Ramos (cell line): ENCODE measurements around the gene IGSF22.

Experiments used
- in situ Hi-C: fragments of 300-500 bp; cut with MboI; formaldehyde crosslinking; loops from one replicate; pipeline ENCODE4 v1.14.3; 2022; ENCODE audit warnings: low sequenced_read_pairs; ENCODE audit not compliant: unreplicated experiment

IGSF22 gene

GRCh38 chr11:18720808-18721560 lies 5.0 kb downstream of the IGSF22 start:
- in situ Hi-C loops, result no loop called here

GRCh38 chr11:18720091-18720807 lies 5.7 kb downstream of the IGSF22 start:
- in situ Hi-C loops, result no loop called here

- in situ Hi-C loops, result no loop called here
Measured at GRCh38 chr11:18715476-18715875, 10.5 kb downstream of the IGSF22 start.

GRCh38 chr11:18714443-18714780 lies 11.6 kb downstream of the IGSF22 start:
- in situ Hi-C loops, result no loop called here

- in situ Hi-C loops, result no loop called here
Measured at GRCh38 chr11:18713646-18714442, 12.1 kb downstream of the IGSF22 start.

- in situ Hi-C loops, result no loop called here
Measured at GRCh38 chr11:18710545-18710944, 15.4 kb downstream of the IGSF22 start.

- in situ Hi-C loops, result no loop called here
Measured at GRCh38 chr11:18709414-18709813, 16.6 kb downstream of the IGSF22 start.

GRCh38 chr11:18707811-18708340 lies 18.1 kb downstream of the IGSF22 start:
- in situ Hi-C loops, result no loop called here

GRCh38 chr11:18706330-18707243 lies 19.4 kb downstream of the IGSF22 start:
- in situ Hi-C loops, result no loop called here

GRCh38 chr11:18705651-18706281 lies 20.2 kb downstream of the IGSF22 start:
- in situ Hi-C loops, result no loop called here

GRCh38 chr11:18704698-18705097 lies 21.3 kb downstream of the IGSF22 start:
- in situ Hi-C loops, result no loop called here

- in situ Hi-C loops, result no loop called here
Measured at GRCh38 chr11:18704045-18704645, 21.8 kb downstream of the IGSF22 start.

GRCh38 chr11:18703001-18703763 lies 22.8 kb downstream of the IGSF22 start:
- in situ Hi-C loops, result no loop called here

- in situ Hi-C loops, result no loop called here
Measured at GRCh38 chr11:18701614-18702216, 24.3 kb downstream of the IGSF22 start.

- in situ Hi-C loops, result no loop called here
Measured at GRCh38 chr11:18700872-18701271, 25.1 kb downstream of the IGSF22 start.

GRCh38 chr11:18700375-18700774 lies 25.6 kb downstream of the IGSF22 start:
- in situ Hi-C loops, result no loop called here

GRCh38 chr11:18699848-18700261 lies 26.1 kb downstream of the IGSF22 start:
- in situ Hi-C loops, result no loop called here

GRCh38 chr11:18699269-18699596 lies 26.8 kb downstream of the IGSF22 start:
- in situ Hi-C loops, result no loop called here
